IMR-90 (cell line): ENCODE results near the gene DLGAP4. TPM values are rescaled to one million over a fixed set of nuclear protein-coding genes. Genes with fewer than 3 reads are reported as not detected.

Experiments used
- ATAC-seq: fragments of 200-7000 bp; cut with Tn5 transposase; 2 replicates; pipeline ENCODE4 v1.9.1; 2020; ENCODE audit warnings: low read depth, mild to moderate bottlenecking, moderate library complexity
- BruUV-seq: library from RNA; stranded (reverse); fragments of 400-500 nt; replicated peaks from 2 replicates; lab custom pipeline; 2021; lab: Mats Ljungman, UMichigan
- CTCF ChIA-PET: fragments of 300-600 bp; formaldehyde crosslinking; extraction: SDS; loops from one replicate; lab custom pipeline; 2021; ENCODE audit warnings: antibody characterized with exemption; lab: Yijun Ruan, JAX
- POLR2A ChIA-PET: fragments of 300-600 bp; sonication (Branson Sonifier 250); formaldehyde crosslinking; loops from one replicate; lab custom pipeline; 2022; ENCODE audit warnings: antibody characterized with exemption; ENCODE audit not compliant: unreplicated experiment; lab: Charles Lee
- DNase-seq: peaks from one replicate; pipeline ENCODE4 v3.0.0; 2013
- H2AFZ ChIP-seq: replicated peaks from 2 replicates; pipeline ENCODE3; 2013; ENCODE audit warnings: low read length, mild to moderate bottlenecking; ENCODE audit not compliant: poor library complexity
- H2AK5ac ChIP-seq: 2 replicates; pipeline ENCODE4 v1.6.1; 2013; ENCODE audit warnings: low read depth, low read length, inconsistent platforms
- H2AK9ac ChIP-seq: replicated peaks from 2 replicates; pipeline ENCODE3; 2013; ENCODE audit warnings: mild to moderate bottlenecking, low read depth, low read length, moderate library complexity; ENCODE audit not compliant: poor library complexity
- H2BK120ac ChIP-seq: 2 replicates; pipeline ENCODE4 v1.6.1; 2013; ENCODE audit warnings: low read depth, low read length, inconsistent platforms
- H2BK15ac ChIP-seq: 3 replicates; pipeline ENCODE4 v1.6.1; 2013; ENCODE audit warnings: low read depth, low read length, inconsistent platforms
- H2BK20ac ChIP-seq: 2 replicates; pipeline ENCODE4 v1.6.1; 2013; ENCODE audit warnings: low read depth, mild to moderate bottlenecking, inconsistent platforms, low read length, moderate library complexity
- H2BK5ac ChIP-seq: 2 replicates; pipeline ENCODE4 v1.6.1; 2013; ENCODE audit warnings: mild to moderate bottlenecking, low read depth, low read length, inconsistent platforms; ENCODE audit not compliant: poor library complexity, severe bottlenecking
- H3K14ac ChIP-seq: replicated peaks from 2 replicates; pipeline ENCODE4 v1.6.1; 2013; ENCODE audit warnings: low read depth, low read length, inconsistent platforms
- H3K18ac ChIP-seq: 2 replicates; pipeline ENCODE4 v1.6.1; 2013; ENCODE audit warnings: low read depth, low read length, control low read depth
- H3K23ac ChIP-seq: 2 replicates; pipeline ENCODE4 v1.6.1; 2013; ENCODE audit warnings: low read depth, low read length, inconsistent platforms
- H3K27ac ChIP-seq: 2 replicates; pipeline ENCODE4 v1.5.1; 2013; ENCODE audit warnings: mild to moderate bottlenecking, control low read depth, low read length; ENCODE audit not compliant: insufficient read depth
- H3K27me3 ChIP-seq: 2 replicates; pipeline ENCODE4 v1.6.1; 2013; ENCODE audit warnings: low read length; ENCODE audit not compliant: control insufficient read depth, insufficient read depth
- H3K36me3 ChIP-seq: 2 replicates; pipeline ENCODE4 v1.6.1; 2013; ENCODE audit warnings: low read length, mixed read lengths; ENCODE audit not compliant: control insufficient read depth, insufficient read depth
- H3K4ac ChIP-seq: 2 replicates; pipeline ENCODE4 v1.6.1; 2013; ENCODE audit warnings: low read depth, low read length, inconsistent platforms
- H3K4me1 ChIP-seq: 2 replicates; pipeline ENCODE4 v1.6.1; 2013; ENCODE audit warnings: low read length, mixed read lengths; ENCODE audit not compliant: control insufficient read depth, insufficient read depth
- H3K4me2 ChIP-seq: 2 replicates; pipeline ENCODE4 v1.6.1; 2013; ENCODE audit warnings: low read depth, mild to moderate bottlenecking, control low read depth, low read length, moderate library complexity
- H3K4me3 ChIP-seq: 2 replicates; pipeline ENCODE4 v1.5.1; 2013; ENCODE audit warnings: low read depth, mild to moderate bottlenecking, control low read depth, low read length, moderate library complexity; ENCODE audit not compliant: insufficient read depth
- H3K56ac ChIP-seq: 2 replicates; pipeline ENCODE4 v1.6.1; 2013; ENCODE audit warnings: low read length, inconsistent platforms; ENCODE audit not compliant: insufficient read depth; ENCODE audit errors: extremely low read depth
- H3K79me1 ChIP-seq, 2 experiments: 2 replicates each; pipeline ENCODE4 v1.6.1; 2013; ENCODE audit warnings: low read length in 2 of 2, inconsistent platforms in 1 of 2, low read depth in 1 of 2
- H3K9ac ChIP-seq: 2 replicates; pipeline ENCODE4 v1.6.1; 2013; ENCODE audit warnings: low read depth, low read length, control low read depth
- H3K9me1 ChIP-seq: 2 replicates; pipeline ENCODE4 v1.6.1; 2013; ENCODE audit warnings: low read length, inconsistent platforms; ENCODE audit not compliant: insufficient read depth
- H3K9me3 ChIP-seq: 2 replicates; pipeline ENCODE4 v1.6.1; 2013; ENCODE audit warnings: low read length; ENCODE audit not compliant: control insufficient read depth, insufficient read depth
- H4K20me1 ChIP-seq: 2 replicates; pipeline ENCODE4 v1.6.1; 2013; ENCODE audit warnings: low read length, inconsistent platforms; ENCODE audit not compliant: insufficient read depth
- H4K5ac ChIP-seq: 2 replicates; pipeline ENCODE4 v1.6.1; 2013; ENCODE audit warnings: mild to moderate bottlenecking, low read depth, low read length, control low read depth
- H4K8ac ChIP-seq, 2 experiments: 2 replicates each; pipeline ENCODE4 v1.6.1; 2013; ENCODE audit warnings: low read depth in 2 of 2, low read length in 2 of 2, control low read depth in 1 of 2, inconsistent platforms in 1 of 2
- H4K91ac ChIP-seq: 2 replicates; pipeline ENCODE4 v1.6.1; 2013; ENCODE audit warnings: low read depth, low read length, inconsistent platforms; ENCODE audit not compliant: insufficient read depth
- BHLHE40 ChIP-seq: fragments of 150-350 bp; IDR thresholded peaks from 2 replicates; pipeline ENCODE4 v1.6.1; 2016; ENCODE audit warnings: mild to moderate bottlenecking, low read depth, low read length
- CHD1 ChIP-seq: IDR thresholded peaks from 2 replicates; pipeline ENCODE4 v1.6.1; 2012; ENCODE audit warnings: low read depth, low read length, improper control_type of control experiment
- FOS ChIP-seq: fragments of 150-350 bp; IDR thresholded peaks from 2 replicates; pipeline ENCODE4 v1.6.1; 2016; ENCODE audit warnings: low read depth, low read length
- MAFK ChIP-seq: IDR thresholded peaks from 2 replicates; pipeline ENCODE4 v1.6.1; 2012; ENCODE audit warnings: low read depth, low read length, improper control_type of control experiment
- MAZ ChIP-seq: IDR thresholded peaks from 2 replicates; pipeline ENCODE4 v1.6.1; 2012; ENCODE audit warnings: low read depth, mild to moderate bottlenecking, low read length, improper control_type of control experiment, moderate library complexity, borderline replicate concordance
- NFE2L2 ChIP-seq: fragments of 150-350 bp; IDR thresholded peaks from 2 replicates; pipeline ENCODE4 v1.6.1; 2016; ENCODE audit warnings: low read depth, mild to moderate bottlenecking, low read length
- RAD21 ChIP-seq: IDR thresholded peaks from 2 replicates; pipeline ENCODE4 v1.6.1; 2012; ENCODE audit warnings: low read length, improper control_type of control experiment
- RCOR1 ChIP-seq: IDR thresholded peaks from 2 replicates; pipeline ENCODE4 v1.6.1; 2012; ENCODE audit warnings: mild to moderate bottlenecking, low read length, improper control_type of control experiment; ENCODE audit not compliant: insufficient replicate concordance
- RFX5 ChIP-seq: IDR thresholded peaks from 2 replicates; pipeline ENCODE4 v1.8.0; 2012; ENCODE audit warnings: low read depth, mild to moderate bottlenecking, low read length, moderate library complexity
- USF2 ChIP-seq: fragments of 150-350 bp; IDR thresholded peaks from 2 replicates; pipeline ENCODE4 v1.6.1; 2017; ENCODE audit warnings: mild to moderate bottlenecking, antibody characterized with exemption, low read length, low read depth
- WGBS, 2 experiments: methylation state at CpG; one replicate each; pipeline versions ENCODE4 v1.1.5 to v1.1.7; 2013; ENCODE audit warnings: missing lambda C conversion rate in 2 of 2; ENCODE audit not compliant: insufficient read length in 1 of 2; ENCODE audit errors: extremely low coverage in 2 of 2; 5-methylcytosine and 5-hydroxymethylcytosine counted together
- dilution Hi-C: fragments of 300-500 bp; cut with HindIII; formaldehyde crosslinking; loops from one replicate; pipeline ENCODE4 v1.14.3; 2018; ENCODE audit warnings: low sequenced_read_pairs; ENCODE audit not compliant: unreplicated experiment
- in situ Hi-C: fragments of 300-500 bp; cut with MboI; formaldehyde crosslinking; loops from 3 replicates; pipeline ENCODE4 v1.14.3; 2019; ENCODE audit warnings: low sequenced_read_pairs, inconsistent platforms, mixed read lengths
- intact Hi-C: fragments of 100-400 bp; cut with micrococcal nuclease; formaldehyde crosslinking; loops from 2 replicates; pipeline ENCODE4 v1.10.0; 2022
- polyA plus RNA-seq, 3 experiments: library from polyadenylated mRNA; depleted of rRNA; stranded (reverse); fragments of >200 nt; gene quantifications; 2 replicates each; pipeline ENCODE4 v1.2.3, GENCODE V29; 2012; ENCODE audit warnings: low replicate concordance in 1 of 3
- total RNA-seq: library from RNA; depleted of rRNA; stranded (reverse); fragments of >200 nt; gene quantifications from 2 replicates; pipeline ENCODE4 v1.2.3, GENCODE V29; 2012
- TF ChIP-seq, protein P1 (sequence below): fragments of 150-350 bp; IDR thresholded peaks from 2 replicates; pipeline ENCODE4 v1.6.1; 2016; ENCODE audit warnings: low read depth, mild to moderate bottlenecking, low read length, moderate library complexity, borderline replicate concordance

Gene DLGAP4
- total and polyA plus RNA-seq, 2 of the 4 experiments (the other 2 are of a cell fraction): 32.3 to 73.2 TPM

- no peaks in the 10 kb centered on the region for H3K9me1 ChIP-seq
- no peak overlapping the region for H4K91ac ChIP-seq
- ATAC-seq (no peak), DNase-seq (no peak)
- no peak overlapping the region for H3K4me2 ChIP-seq
- H4K5ac ChIP-seq: no peak overlapping the region
- POLR2A ChIA-PET: no interaction called here
- no peaks in the 10 kb centered on the region for H3K79me1 ChIP-seq
- H3K9me3 ChIP-seq: no peaks in the 10 kb centered on the region
- no peak overlapping the region for H4K8ac ChIP-seq
- H3K4me3 ChIP-seq: no peak overlapping the region
- no peak overlapping the region for H2BK15ac ChIP-seq
- no peak overlapping the region for H3K23ac ChIP-seq
- H2BK5ac ChIP-seq: no peak overlapping the region
- no peak overlapping the region for H2AK9ac ChIP-seq
- 45% methylated on average over 4 of the region's 20 CpGs; no CpG with 5 or more reads in 1 of the 2 experiments for WGBS, 2 experiments
- no peak for TF ChIP-seq USF2
- TF ChIP-seq BHLHE40: no peak
- no peak for TF ChIP-seq CHD1
- TF ChIP-seq, protein P1, sequence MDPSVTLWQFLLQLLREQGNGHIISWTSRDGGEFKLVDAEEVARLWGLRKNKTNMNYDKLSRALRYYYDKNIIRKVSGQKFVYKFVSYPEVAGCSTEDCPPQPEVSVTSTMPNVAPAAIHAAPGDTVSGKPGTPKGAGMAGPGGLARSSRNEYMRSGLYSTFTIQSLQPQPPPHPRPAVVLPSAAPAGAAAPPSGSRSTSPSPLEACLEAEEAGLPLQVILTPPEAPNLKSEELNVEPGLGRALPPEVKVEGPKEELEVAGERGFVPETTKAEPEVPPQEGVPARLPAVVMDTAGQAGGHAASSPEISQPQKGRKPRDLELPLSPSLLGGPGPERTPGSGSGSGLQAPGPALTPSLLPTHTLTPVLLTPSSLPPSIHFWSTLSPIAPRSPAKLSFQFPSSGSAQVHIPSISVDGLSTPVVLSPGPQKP: no peak
- TF ChIP-seq RAD21: no peak
- no peak for TF ChIP-seq MAFK
- no peak for TF ChIP-seq RCOR1
- no peak for TF ChIP-seq FOS
- no peak for TF ChIP-seq NFE2L2
- TF ChIP-seq MAZ: no peak
- TF ChIP-seq RFX5: no peak
- no TSS peak for BruUV-seq
- no peak overlapping the region for H3K14ac ChIP-seq
- H3K4ac ChIP-seq: no peak overlapping the region
- peaks cover 56% of the 10 kb centered on the region for H3K27me3 ChIP-seq
- no peak overlapping the region for H3K18ac ChIP-seq
- H2BK120ac ChIP-seq: no peak overlapping the region
- no peaks in the 10 kb centered on the region for H3K36me3 ChIP-seq
- H3K27ac ChIP-seq: no peak overlapping the region
- no peaks in the 10 kb centered on the region for H3K4me1 ChIP-seq
- intact Hi-C loops: no loop called here
- H2AFZ ChIP-seq: no peak overlapping the region
- dilution Hi-C loops: no loop called here
- H2AK5ac ChIP-seq: no peak overlapping the region
- H3K9ac ChIP-seq: no peak overlapping the region
- no peaks in the 10 kb centered on the region for H4K20me1 ChIP-seq
- in situ Hi-C loops: no loop called here
- CTCF ChIA-PET: no interaction called here
- no peak overlapping the region for H2BK20ac ChIP-seq
- H3K56ac ChIP-seq: no peak overlapping the region
These were observed 31.8 kb upstream of the DLGAP4 start for GRCh38 chr20:36274181-36274841.
